OCI-LY1 (cell line): ENCODE measurements around the gene FMN1.

ENCODE experiments used
- EZH2 ChIP-seq: fragments of 200-600 bp; sonication (generic), shearing (Covaris generic); IDR thresholded peaks from 2 replicates; pipeline ENCODE4 v1.8.0; 2017; ENCODE audit warnings: borderline replicate concordance, mixed run types, mild to moderate bottlenecking, antibody characterized with exemption, low read length, moderate library complexity, mixed read lengths
- TF ChIP-seq, protein P1 (sequence below): fragments of 200-600 bp; sonication (generic), shearing (Covaris generic); IDR thresholded peaks from 2 replicates; pipeline ENCODE4 v1.5.1; 2017; ENCODE audit warnings: mild to moderate bottlenecking, antibody characterized with exemption, low read length, moderate library complexity, mixed read lengths

DNA sequence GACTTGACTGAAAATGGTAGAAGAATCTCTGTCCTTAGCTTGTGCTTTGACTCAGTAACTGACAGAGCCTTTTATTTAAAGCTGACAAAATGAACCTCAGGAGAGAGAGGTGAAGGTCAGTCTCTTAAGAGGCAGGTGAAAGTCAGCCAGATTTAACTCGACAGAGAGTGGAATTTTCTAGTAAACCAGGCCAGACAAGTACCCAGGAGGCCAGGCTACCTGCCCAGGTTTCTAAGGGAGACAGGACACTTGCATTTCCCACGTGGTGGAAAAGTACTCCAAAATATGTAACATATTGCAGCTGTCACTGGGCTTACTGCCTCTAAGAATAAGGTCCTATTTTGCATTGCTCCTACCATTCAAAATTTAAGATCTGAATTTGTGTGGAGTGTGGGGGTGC, 167.9 kb downstream of the FMN1 start:
- TF ChIP-seq, protein P1, sequence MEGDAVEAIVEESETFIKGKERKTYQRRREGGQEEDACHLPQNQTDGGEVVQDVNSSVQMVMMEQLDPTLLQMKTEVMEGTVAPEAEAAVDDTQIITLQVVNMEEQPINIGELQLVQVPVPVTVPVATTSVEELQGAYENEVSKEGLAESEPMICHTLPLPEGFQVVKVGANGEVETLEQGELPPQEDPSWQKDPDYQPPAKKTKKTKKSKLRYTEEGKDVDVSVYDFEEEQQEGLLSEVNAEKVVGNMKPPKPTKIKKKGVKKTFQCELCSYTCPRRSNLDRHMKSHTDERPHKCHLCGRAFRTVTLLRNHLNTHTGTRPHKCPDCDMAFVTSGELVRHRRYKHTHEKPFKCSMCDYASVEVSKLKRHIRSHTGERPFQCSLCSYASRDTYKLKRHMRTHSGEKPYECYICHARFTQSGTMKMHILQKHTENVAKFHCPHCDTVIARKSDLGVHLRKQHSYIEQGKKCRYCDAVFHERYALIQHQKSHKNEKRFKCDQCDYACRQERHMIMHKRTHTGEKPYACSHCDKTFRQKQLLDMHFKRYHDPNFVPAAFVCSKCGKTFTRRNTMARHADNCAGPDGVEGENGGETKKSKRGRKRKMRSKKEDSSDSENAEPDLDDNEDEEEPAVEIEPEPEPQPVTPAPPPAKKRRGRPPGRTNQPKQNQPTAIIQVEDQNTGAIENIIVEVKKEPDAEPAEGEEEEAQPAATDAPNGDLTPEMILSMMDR, result no peak
- no peak for TF ChIP-seq EZH2
